Stimulated activated naive CD8-positive, alpha-beta T cell treated with anti-CD3 and anti-CD28 coated beads, Interleukin-15, Interleukin-2, amounts not matched to agents 100 U/mL and 50 U/mL, for 24 hours (primary cell): ENCODE measurements around the gene MAVS.
"Not testable (repeated sequence)": the region's sequence is repeated elsewhere in the genome, so short reads cannot be mapped to it uniquely, and the experiment has no call there.

ENCODE experiments used
- ATAC-seq: fragments of 150-1000 bp; cut with Tn5 transposase; one replicate; pipeline ENCODE4 v1.10.0; 2021
- DNase-seq: peaks from one replicate; pipeline ENCODE4 v3.0.0; 2021

MAVS gene

DNA sequence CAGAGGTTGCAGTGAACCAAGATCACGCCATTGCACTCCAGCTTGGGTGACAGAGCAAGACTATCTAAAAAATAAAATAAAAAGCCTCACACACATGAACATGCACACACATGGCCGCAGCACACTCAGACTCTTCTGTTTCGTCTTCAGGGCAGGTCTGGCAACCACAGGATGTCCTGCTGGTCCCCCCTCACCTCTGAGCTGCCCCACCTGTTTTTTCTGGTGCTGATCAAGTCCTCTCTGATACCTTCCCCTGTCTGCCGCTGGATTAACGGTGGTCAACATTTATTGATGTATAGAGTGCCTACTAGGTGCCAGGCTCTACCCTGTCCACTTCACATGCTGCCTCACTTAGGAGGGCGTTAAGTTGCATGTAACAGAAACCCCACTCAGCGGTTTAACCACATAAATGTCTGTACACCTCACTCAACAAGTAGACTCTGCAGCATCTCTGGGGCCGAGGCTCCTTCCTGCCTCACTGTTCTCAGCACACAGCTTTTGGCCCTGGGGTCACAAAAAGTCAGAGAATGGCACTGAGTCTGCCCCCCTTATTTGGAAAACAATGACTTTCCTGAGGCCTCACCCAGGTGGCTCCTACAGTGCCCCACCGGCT, 30.8 kb upstream of the MAVS start:
- DNase-seq: no peak
- no peak for ATAC-seq

DNA sequence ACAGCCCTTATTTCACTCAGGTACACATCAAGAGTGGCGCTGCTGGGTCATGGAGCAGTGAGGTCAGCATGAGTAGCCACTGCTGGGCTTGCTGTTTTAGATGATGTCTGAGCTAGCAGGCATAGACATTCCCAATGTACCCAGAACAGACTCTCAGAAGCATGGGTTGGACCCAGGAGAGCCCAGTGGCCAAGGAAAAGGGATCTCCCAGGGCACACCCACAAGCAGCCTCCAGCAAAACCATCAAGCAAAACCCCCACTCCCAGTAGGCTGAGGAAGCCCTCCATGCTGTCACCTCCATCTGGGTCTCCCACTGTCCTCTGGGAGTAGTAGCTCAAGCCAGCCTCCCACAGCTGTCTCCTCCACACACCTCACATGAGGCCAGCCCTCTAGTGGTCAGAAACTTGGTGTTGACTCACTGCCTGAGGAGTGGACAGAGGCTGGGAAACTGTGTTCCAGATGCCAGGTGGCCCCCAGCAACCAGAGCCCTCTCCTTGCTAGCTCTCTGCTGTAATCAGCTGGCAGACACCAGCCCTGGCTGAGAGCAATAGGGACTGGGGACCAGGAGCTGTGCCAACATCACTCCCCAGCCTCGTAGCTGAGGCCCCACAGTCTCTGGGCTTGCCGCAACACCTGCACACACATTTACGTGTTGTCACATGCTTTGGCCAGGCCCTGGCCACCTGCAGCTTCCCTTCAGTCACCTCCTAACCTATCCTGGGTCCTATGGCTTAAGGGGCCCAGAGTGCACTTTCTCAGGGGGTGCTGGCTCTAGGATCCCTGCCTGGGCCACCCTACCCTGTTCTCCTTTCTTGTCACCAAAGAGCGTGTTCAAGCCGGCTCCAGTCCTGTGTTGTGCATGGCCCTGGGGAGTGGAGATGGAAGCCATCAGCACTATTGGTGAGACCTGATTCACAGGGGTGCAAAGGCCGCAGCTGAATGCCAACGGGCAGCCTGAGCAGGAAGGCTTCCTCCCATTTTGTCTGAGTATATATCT, 28.2 kb upstream of the MAVS start:
- DNase-seq (no peak), ATAC-seq (no peak)

DNA sequence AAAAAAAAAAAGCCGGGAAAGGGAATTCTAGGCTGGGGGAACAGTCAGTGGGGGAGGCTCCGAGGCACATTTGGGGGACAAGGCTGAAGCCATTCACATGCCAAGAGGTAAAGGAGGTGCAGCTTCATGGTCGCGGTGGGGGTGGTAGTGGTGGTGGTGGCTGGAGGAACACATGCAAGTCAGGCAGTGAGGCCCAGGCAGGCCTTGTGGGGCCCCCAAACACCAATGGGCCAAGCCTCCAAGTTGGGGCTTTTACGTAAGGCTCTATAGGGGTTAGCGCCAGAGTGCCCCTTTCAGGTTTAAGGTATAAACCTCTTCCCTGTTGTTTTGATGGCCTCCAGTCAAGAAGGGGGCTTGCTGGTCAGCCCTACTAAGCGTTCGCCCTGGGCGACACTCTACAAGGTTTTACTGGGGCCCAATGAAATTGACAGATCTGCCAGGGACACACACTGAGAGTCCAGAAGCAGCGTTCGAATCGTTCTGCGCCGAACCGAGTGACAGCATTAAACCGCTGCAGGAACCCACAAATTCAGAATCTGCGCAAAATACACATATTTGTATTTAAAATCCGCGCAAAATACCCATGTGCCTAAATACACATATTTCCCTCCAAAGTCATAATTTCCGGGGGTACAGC, 27.1 kb upstream of the MAVS start:
- ATAC-seq (no peak), DNase-seq (no peak)

DNA sequence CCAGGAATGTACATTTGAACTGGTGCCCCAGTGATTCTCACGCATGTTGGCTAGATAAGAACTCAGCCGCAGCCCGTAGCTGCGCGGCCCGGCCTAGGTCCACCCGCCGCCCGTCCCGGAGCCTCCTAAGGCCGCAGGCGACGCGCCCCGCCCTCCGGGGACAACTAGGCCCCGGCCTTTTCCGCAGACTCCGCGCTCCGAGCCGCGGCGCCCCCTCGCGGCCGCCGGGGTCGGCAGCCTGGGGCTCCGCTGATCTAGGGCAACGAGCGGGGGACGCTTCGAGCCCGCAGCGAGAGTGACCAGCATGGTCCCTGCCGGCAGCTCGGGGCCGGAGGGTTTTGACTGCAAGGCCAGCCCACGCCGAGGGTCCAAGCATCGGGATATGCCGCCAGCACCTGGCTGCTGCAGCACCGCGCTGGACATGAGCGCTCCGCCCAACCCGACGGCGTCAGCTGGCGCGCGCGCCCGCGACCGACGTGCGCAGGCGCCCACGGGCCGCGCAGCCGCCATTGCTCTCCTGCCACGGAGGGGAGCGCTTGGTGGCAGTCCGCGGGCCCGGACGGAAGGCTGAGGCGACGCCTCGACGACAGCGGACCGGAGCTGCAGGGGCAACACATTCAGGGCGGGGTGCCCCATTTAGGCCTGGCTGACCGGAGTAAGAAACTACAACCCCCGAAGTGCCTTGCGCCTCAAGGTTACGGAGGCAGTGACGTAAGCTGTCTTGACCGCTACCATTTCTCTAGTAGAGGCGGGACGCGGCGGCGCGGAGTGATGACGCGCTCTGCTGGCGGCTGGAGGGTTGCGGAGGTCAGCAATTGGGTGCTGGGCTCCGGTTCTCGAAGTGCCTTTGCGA, 26.4 kb upstream of the MAVS start, which contains the start of gene AP5S1:
TSS of gene AP5S1 (plus strand) at position 500 of the 853 bp plus-strand sequence. CDS start 1,571 bp downstream, outside the sequence.
- ATAC-seq (peak; percentile 87), DNase-seq (peak; percentile 96)

DNA sequence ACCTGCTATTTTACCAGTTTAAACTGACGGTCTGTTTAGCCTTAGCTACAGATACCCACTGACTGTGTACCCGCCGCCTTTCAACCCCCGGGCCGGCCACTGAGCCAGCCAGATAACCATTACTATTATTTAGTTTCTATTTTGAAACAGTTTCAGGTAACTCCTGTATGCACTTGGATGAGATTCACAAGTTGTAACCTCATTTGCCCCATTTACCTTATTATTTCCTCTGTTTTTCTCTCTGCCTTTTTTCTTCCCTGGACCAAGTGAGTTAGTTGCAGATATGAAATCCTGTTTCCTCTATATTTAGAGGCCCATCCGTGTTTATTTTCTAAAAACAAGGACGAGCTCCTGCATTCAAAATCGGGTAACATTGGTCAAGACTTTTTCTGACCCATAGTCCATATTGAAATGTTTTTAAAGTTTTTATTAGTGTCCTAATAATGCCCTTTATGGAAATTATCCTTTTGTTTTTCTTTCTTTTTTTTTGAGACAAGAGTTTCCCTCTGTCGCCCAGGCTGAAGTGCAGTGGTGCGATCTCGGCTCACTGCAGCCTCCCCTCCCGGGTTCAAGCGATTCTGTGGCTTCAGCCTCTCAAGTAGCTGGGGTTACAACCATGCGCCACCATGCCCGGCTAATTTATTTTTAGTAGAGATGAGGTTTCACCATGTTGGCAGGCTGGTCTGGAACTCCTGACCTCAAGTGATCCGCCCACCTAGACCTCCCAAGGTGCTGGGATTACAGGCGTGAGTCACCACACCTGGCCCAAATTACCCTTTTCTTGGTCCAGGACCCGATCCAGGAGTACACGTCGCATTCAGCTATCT, 25.5 kb upstream of the MAVS start:
- no peak for DNase-seq

DNA sequence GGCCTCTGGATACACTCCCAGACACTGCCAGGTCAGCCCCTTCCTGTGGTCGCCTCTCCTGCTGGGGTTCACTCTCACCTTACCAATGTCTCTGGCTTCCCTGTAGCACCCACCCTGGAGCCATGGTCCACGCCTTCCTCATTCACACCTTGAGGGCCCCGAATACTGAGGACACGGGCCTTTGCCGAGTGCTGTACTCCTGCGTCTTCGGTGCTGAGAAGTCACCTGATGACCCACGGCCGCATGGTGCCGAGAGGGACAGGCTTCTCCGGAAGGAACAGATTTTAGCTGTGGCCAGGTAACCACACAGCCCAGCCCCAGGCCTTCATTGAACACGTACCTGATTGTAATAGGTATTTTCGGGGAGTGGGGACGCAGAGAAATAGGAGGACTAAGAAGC, 24.6 kb upstream of the MAVS start:
- ATAC-seq: no peak
- DNase-seq: no peak

More for the DNA sequence above, 25.5 kb upstream of the MAVS start:
- no peak for ATAC-seq

DNA sequence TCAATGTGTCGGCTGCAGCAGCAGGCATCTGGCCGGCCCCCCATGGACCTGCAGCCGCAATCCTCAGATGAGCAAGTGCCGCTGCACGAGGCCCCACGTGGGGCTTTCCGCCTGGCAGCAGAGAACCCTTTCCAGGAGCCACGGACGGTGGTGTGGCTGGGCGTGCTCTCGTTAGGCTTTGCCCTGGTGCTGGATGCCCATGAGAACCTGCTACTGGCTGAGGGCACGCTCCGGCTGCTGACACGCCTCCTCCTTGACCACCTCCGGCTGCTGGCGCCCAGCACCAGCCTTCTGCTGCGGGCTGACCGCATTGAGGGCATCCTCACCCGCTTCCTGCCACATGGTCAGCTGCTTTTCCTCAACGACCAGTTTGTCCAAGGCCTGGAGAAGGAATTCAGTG, 22.8 kb upstream of the MAVS start:
- ATAC-seq (no peak), DNase-seq (no peak)

DNA sequence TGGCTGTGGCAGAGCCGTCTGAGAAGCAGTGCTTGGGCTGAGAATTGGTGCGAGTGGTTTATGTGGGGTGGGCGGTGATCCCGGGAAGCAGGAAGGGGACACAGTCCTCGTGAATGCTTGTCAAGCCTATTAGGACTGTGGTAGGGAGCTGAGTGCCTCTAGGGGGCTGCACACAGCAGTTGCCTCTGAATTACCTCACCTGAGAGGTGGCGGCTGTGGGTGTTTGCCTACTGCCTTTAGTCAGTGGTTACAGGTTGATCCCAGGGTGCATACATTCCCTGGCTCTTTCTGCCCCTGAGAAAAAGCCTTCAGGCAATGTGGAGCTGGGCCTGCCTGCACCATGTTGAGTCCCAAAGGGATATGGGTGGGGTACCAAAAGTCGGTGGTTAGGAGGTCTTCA, 21.1 kb upstream of the MAVS start:
- DNase-seq (no peak), ATAC-seq (no peak)

DNA sequence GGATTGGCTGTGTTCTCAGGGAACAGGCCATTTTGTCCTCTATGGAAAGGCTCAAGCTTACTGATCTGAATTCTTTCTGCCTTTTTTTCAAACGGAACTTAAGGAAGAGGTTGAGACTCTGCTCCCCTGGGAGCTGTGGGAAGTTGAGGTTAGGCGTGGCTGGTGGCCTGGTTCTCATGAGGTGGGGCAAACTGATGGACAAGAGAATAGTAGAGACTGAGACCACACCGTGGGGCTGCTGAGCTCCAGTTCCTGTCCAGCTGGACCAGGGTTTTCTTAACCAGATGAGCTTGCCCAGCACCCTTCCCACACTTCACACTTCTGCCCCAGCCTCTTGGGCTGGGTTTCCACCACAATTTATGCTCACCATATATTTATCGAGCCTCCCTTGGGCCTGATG, 20.2 kb upstream of the MAVS start:
- no peak for ATAC-seq

DNA sequence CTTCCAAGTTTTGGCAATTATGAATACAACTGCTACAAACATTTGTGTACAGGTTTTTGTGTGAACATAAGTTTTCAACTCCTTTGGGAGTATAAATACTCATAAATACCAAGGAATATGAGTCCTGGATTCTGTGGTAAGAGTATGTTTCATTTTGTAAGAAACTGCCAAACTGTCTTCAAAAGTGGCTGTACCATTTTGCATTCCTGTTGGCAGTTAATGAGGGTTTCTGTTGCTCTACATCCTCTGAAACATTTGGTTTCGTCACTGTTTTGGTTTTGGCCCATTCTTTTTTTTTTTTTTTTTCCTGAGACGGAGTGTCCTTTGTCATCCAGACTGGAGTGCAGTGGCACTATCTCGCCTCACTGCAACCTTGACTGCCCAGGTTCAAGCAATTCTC, 17.8 kb upstream of the MAVS start:
- DNase-seq (no peak), ATAC-seq (no peak)

More for the DNA sequence above, 20.2 kb upstream of the MAVS start:
- no peak for DNase-seq

DNA sequence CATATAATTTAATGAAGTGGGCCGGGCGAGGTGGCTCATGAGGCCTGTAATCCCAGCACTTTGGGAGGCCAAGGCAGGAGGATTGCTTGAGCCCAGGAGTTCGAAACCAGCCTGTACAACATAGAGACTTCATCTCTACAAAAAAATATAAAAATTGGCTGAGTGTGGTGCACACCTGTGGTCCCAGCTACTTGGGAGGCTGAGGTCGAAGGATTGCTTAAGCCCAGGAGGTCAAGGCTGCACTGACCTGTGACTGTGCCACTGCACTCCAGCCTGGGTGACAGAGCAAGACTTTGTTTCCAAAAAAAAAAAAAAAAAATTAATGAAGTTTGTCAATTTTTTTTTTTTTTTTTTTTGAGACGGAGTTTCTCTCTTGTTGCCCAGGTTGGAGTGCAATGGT, 16.7 kb upstream of the MAVS start:
- ATAC-seq, DNase-seq: not testable (repeated sequence)

DNA sequence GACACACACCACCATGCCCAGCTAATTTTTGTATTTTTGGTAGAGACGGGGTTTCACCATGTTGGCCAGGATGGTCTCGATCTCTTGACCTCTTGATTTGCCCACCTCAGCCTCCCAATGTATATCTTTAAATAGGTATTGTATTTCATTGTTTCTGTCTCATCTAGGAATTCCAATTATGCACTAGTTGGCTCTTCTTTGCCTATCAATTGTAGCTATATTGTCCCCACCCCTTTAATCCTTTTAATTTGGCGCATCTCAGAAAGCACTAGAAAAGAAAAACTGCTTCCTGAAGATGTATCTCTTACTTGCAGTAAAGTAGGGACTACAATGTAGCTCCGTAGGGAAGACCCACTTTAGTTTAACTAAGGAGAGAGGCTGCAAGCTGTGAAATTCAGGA, 10.5 kb upstream of the MAVS start:
- ATAC-seq: no peak
- DNase-seq: no peak

DNA sequence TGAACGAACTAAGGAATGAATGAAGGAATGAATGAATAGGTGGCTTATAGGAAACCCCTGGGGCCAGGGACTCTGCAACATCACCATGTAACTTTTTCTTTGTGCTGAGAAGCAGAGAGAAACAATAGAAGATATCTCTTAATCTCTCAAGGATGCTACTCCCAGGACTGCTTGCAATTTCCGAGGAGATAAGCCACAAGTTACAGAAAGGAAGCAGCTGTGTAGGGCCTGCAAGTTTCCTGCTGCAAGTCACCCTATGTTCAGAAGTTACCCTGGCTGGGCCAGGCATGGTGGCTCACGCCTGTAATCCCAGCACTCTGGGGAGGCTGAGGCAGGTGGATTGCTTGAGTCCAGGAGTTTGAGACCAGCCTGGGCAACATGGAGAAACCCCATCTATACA, 7.3 kb upstream of the MAVS start:
- ATAC-seq: no peak

DNA sequence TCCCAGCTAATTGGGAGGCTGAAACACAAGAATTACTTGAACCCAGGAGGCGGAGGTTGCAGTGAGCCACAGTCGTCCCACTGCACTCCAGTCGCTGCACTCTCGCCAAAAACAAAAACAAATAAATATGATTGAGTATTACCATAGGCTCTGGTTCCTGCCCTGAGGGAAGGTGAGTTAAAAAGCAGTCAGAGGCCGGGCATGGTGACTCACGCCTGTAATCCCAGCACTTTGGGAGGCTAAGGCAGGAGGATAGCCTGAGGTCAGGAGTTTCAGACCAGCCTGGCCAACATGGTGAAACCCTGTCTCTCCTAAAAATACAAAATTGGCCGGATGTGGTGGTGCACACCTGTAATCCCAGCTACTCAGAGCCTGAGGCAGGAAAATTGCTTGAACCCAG, 6.4 kb upstream of the MAVS start:
- not testable (repeated sequence) for ATAC-seq, DNase-seq

More for the DNA sequence above, 7.3 kb upstream of the MAVS start:
- no peak for DNase-seq

DNA sequence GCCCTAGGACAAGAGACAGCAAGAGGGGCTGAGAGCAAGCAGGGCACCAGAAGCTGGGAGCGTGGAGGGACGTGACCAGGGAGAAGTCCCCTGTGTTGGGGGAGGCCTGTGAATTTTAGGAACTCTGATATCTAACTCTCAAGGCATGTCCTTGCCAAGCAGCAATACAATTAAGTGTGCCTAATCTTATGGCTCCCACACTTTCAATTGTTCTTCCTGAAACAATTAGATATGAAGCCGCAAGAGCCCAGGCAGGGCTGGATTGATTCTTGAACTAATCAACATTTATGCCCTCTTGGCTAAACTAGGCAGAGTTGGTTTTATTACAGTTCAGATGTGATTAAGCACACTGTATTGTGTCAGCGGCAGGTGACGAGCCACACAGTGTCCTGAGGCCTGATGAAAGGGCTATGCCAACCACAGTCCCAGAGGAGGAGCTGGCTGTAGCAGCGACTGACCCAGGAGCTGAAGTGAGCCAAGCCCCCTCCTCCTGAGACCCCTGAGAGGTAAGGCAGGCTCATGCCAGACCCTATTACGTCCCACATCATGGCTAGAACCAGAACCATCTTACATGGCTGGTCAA, 4.2 kb upstream of the MAVS start:
- ATAC-seq (no peak), DNase-seq (no peak)

DNA sequence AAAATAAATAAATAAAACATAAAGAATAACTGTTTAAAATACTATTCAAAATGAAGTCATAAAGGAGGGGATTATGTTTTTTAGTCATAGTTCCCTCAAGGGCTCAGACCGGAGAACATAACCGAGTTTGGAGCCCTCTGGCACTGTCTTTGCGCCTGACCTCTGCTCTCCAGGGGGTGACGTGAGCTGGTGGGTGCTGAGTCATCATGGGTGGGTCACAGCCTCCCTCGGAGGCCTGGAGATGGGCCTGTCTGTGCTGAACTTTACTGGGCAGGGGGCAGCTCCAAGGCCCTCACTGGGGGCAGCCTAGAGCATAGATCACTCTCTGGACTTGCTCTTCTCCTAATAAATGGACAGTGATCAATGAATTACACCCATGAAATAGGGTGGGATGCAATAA, 3.1 kb upstream of the MAVS start:
- DNase-seq (peak; percentile 14), ATAC-seq (no peak)

DNA sequence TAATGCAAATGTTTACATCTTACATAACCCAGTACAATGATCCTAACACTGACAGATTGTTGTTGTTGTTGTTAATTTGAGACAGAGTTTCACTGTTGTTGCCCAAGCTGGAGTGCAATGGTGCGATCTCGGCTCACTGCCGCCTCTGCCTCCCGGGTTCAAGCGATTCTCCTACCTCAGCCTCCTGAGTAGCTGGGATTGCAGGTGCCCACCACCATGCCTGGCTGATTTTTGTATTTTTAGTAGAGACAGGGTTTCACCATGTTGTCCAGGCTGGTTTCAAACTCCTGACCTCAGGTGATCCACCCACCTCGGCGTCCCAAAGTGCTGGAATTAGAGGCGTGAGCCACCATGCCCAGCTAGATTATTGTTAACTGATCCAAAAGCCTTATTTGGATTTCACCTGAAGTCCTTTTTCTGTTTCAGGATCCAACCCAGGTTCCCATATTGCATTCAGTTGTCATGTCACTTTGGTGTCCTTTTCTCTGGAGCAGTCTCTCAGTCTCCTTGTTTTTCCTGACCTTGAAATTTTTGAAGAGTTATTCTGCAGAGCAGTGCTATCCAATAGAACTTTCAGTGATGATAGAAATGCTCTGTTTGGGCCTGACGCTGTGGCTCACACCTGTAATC, 2.5 kb upstream of the MAVS start:
- not testable (repeated sequence) for DNase-seq, ATAC-seq

DNA sequence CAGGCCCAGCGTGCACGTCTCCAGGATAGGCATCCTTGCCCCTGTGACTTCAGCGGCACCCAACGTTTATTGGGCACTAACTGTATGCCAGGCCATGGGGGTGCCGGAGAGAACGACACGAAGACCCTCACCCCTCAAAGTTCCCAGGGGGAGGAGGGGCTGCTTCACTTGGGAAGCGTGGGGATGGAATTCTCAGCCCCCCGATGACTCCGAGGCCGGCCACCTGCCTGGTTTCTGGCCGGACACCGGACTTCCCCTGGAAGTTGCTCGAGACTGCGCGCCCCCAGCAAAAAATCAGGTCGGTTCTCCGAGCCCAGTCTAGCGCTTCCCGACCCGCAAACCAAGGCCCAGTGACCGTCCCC, 275 bp upstream of the MAVS start:
- no peak for ATAC-seq
- no peak for DNase-seq

DNA sequence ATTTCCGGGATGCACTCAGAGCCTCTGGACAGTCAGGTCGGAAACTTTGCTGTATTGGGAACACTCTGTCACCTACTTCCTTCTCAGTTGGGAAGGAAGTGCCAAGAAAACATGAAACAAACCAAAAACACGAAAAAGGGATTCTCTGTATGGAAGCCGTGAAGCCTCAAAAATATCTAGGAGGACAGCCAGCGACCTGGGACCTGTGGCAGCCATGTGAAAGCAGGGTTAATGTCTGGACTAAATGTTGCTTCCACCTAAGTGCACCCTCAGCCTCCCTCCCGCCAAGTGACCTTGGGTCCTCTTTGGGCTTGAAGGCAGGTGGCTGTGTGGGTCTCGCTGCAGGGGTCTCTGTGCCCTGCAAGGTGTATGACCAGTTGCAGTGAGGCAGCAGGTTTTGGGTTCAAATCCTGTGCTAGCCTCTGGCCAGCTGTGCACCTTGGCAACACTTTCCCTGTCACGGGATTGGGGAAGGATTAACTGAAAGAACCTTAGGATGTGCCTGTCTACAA, 851 bp downstream of the MAVS start:
- no peak for ATAC-seq
- DNase-seq: no peak

DNA sequence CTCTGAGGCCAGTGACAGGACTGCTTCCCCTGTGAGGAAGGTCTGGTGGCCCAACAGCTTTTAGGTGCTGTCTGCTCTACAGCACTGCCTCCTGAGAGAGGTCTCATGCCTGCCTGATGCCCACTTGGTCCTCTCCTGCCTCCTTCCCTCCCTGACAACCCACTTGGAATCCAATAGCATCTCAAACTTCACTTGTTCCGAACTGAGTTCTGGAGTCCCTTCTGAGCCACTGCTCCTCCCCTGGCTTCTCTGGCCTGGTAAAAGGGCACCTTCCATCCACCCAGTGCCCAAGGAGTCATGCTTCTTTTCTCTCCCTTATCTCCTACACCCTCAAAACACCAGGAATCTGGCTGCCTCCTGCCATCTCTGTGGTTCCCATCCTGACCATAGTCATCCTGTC, 1.9 kb downstream of the MAVS start:
- ATAC-seq (no peak), DNase-seq (no peak)
